Esophagus squamous epithelium (tissue), 5 donors: Measurements from ENCODE around the gene PSME3IP1. TPM values are rescaled to one million over a fixed set of nuclear protein-coding genes. Genes with fewer than 3 reads are reported as not detected.

Experiments used
- DNase-seq: peaks from one replicate; lab custom pipeline; 2025; lab: John Stamatoyannopoulos, UW
- H3K27ac ChIP-seq, 4 donors: fragments of 200-600 bp; sonication (generic); one replicate each; pipeline ENCODE4 v1.5.1; 2016 to 2019; ENCODE audit warnings: mild to moderate bottlenecking in 1 of 4
- H3K27me3 ChIP-seq, 4 donors: fragments of 200-600 bp; sonication (generic); 1 replicate in 3 of 4; 2 replicates in 1 of 4; pipeline versions ENCODE4 v1.5.1 to v1.6.0; 2017 to 2021; ENCODE audit warnings: antibody characterized with exemption in 1 of 4
- H3K36me3 ChIP-seq, 3 donors: fragments of 200-600 bp; sonication (generic); one replicate each; pipeline ENCODE4 v1.5.1; 2016 to 2019
- H3K4me1 ChIP-seq, 3 donors: fragments of 200-600 bp; sonication (generic); one replicate each; pipeline ENCODE4 v1.5.1; 2017 to 2019
- H3K4me3 ChIP-seq, 4 donors: fragments of 200-600 bp; sonication (generic); 1 replicate in 3 of 4; 2 replicates in 1 of 4; pipeline ENCODE4 v1.5.1; 2016 to 2019; ENCODE audit warnings: mild to moderate bottlenecking in 2 of 4, moderate library complexity in 1 of 4
- H3K9me3 ChIP-seq, 3 donors: fragments of 200-600 bp; sonication (generic); one replicate each; pipeline ENCODE4 v1.5.1; 2016 to 2019
- CTCF ChIP-seq, 6 experiments: fragments of 450-650 bp in 4 of 6; fragments of 200-600 bp in 2 of 6; sonication (generic) in 2 of 6; IDR thresholded peaks; one replicate each; pipeline ENCODE4 v1.5.1; 2016 to 2019; ENCODE audit warnings: antibody characterized with exemption in 6 of 6, mild to moderate bottlenecking in 4 of 6, moderate library complexity in 4 of 6
- POLR2A ChIP-seq, 4 donors: fragments of 450-650 bp; IDR thresholded peaks; one replicate each; pipeline ENCODE4 v1.6.1; 2017; ENCODE audit warnings: antibody characterized with exemption in 4 of 4, mild to moderate bottlenecking in 4 of 4, moderate library complexity in 3 of 4
- WGBS, 2 donors: methylation state at CpG; one replicate each; pipeline ENCODE4 v1.1.5; 2018; 5-methylcytosine and 5-hydroxymethylcytosine counted together
- intact Hi-C: fragments of 100-400 bp; cut with DNase I; formaldehyde crosslinking; loops from one replicate; pipeline ENCODE4 v1.15.0; 2022
- total RNA-seq, 4 donors: library from RNA; depleted of rRNA; stranded (reverse); fragments of >200 nt; gene quantifications; one replicate each; pipeline ENCODE4 v1.1.0, GENCODE V29; 2016
- donor health status: DM: yes; HTN: yes; CAD: no.

Gene PSME3IP1
- total RNA-seq, 4 donors from 2014 or later, result 40.7 to 65.6 (median 51.3) TPM

- no peak overlapping the region for H3K4me3 ChIP-seq
- H3K36me3 ChIP-seq, result peaks cover 0 to 30% (median 0%) of the 10 kb centered on the region in 3 donors
- TF ChIP-seq POLR2A (IDR thresholded peaks at IDR 0.05), result no peak
- TF ChIP-seq CTCF (IDR thresholded peaks at IDR 0.05), result no peak
- H3K27me3 ChIP-seq, result no peaks in the 10 kb centered on the region
- H3K4me1 ChIP-seq, result peaks cover 0 to 26% (median 5%) of the 10 kb centered on the region in 3 donors
- no peak overlapping the region for H3K27ac ChIP-seq
- DNase-seq, result no peak
- intact Hi-C loops, result no loop called here
- no peaks in the 10 kb centered on the region for H3K9me3 ChIP-seq
- WGBS, 2 donors, result 72 to 89% methylated on average over 6 to 10 of the region's 17 CpGs
Observed at GRCh38 chr16:57131351-57131970, 54.4 kb downstream of the PSME3IP1 start.

GRCh38 chr16:57130950-57131321 lies 54.9 kb downstream of the PSME3IP1 start:
- H3K4me1 ChIP-seq, result peaks cover 0 to 26% (median 5%) of the 10 kb centered on the region in 3 donors
- TF ChIP-seq POLR2A (IDR thresholded peaks at IDR 0.05), result no peak
- no peak for TF ChIP-seq CTCF (IDR thresholded peaks at IDR 0.05)
- H3K9me3 ChIP-seq, result no peaks in the 10 kb centered on the region
- DNase-seq, result no peak
- peaks cover 0 to 32% (median 0%) of the 10 kb centered on the region in 3 donors for H3K36me3 ChIP-seq
- intact Hi-C loops, result no loop called here
- no peaks in the 10 kb centered on the region for H3K27me3 ChIP-seq
- H3K27ac ChIP-seq, result no peak overlapping the region
- WGBS, 2 donors, result 93 to 95% methylated on average over 3 to 5 of the region's 6 CpGs
- H3K4me3 ChIP-seq, result no peak overlapping the region

GRCh38 chr16:57128771-57129389 lies 57.0 kb downstream of the PSME3IP1 start:
- 79% methylated on average over 10 to 11 of the region's 11 CpGs for WGBS, 2 donors
- Histone ChIP-seq H3K4me1 (peaks cover 0 to 12% (median 5%) of the 10 kb centered on the region in 3 donors), H3K27me3 (no peaks in the 10 kb centered on the region), H3K27ac (no peak overlapping the region), H3K9me3 (no peaks in the 10 kb centered on the region), H3K36me3 (peaks cover 0 to 46% (median 0%) of the 10 kb centered on the region in 3 donors), H3K4me3 (no peak overlapping the region)
- no peak for TF ChIP-seq CTCF (IDR thresholded peaks at IDR 0.05)
- no peak for TF ChIP-seq POLR2A (IDR thresholded peaks at IDR 0.05)
- intact Hi-C loops, result no loop called here
- DNase-seq, result no peak

GRCh38 chr16:57127836-57128235 lies 58.0 kb downstream of the PSME3IP1 start:
- DNase-seq, result no peak
- Histone ChIP-seq H3K27me3 (no peaks in the 10 kb centered on the region), H3K4me3 (no peak overlapping the region), H3K27ac (no peak overlapping the region), H3K9me3 (no peaks in the 10 kb centered on the region), H3K36me3 (peaks cover 0 to 47% (median 0%) of the 10 kb centered on the region in 3 donors), H3K4me1 (peaks cover 0 to 11% (median 4%) of the 10 kb centered on the region in 3 donors)
- intact Hi-C loops, result no loop called here
- WGBS, 2 donors, result 77 to 93% methylated on average over 7 of the region's 7 CpGs
- TF ChIP-seq POLR2A (IDR thresholded peaks at IDR 0.05) (no peak), CTCF (IDR thresholded peaks at IDR 0.05) (no peak)

GRCh38 chr16:57127037-57127763 lies 58.6 kb downstream of the PSME3IP1 start:
- no peak for DNase-seq
- Histone ChIP-seq H3K27me3 (no peaks in the 10 kb centered on the region), H3K36me3 (peaks cover 0 to 53% (median 0%) of the 10 kb centered on the region in 3 donors), H3K4me3 (no peak overlapping the region), H3K27ac (no peak overlapping the region), H3K9me3 (no peaks in the 10 kb centered on the region), H3K4me1 (peaks cover 0 to 5% (median 0%) of the 10 kb centered on the region in 3 donors)
- TF ChIP-seq POLR2A (IDR thresholded peaks at IDR 0.05) (no peak), CTCF (IDR thresholded peaks at IDR 0.05) (no peak)
- WGBS, 2 donors, result 92 to 93% methylated on average over 4 to 5 of the region's 5 CpGs
- intact Hi-C loops, result no loop called here
